GM12873 (cell line): ENCODE results near the gene IER5.

Experiments used
- TF ChIP-seq, protein P1 (sequence below): IDR thresholded peaks from 2 replicates; pipeline ENCODE4 v1.5.1; 2012; ENCODE audit warnings: low read depth, mild to moderate bottlenecking, moderate library complexity, low read length, control low read depth; ENCODE audit not compliant: insufficient read depth; ENCODE audit errors: missing control alignments

IER5 gene

DNA sequence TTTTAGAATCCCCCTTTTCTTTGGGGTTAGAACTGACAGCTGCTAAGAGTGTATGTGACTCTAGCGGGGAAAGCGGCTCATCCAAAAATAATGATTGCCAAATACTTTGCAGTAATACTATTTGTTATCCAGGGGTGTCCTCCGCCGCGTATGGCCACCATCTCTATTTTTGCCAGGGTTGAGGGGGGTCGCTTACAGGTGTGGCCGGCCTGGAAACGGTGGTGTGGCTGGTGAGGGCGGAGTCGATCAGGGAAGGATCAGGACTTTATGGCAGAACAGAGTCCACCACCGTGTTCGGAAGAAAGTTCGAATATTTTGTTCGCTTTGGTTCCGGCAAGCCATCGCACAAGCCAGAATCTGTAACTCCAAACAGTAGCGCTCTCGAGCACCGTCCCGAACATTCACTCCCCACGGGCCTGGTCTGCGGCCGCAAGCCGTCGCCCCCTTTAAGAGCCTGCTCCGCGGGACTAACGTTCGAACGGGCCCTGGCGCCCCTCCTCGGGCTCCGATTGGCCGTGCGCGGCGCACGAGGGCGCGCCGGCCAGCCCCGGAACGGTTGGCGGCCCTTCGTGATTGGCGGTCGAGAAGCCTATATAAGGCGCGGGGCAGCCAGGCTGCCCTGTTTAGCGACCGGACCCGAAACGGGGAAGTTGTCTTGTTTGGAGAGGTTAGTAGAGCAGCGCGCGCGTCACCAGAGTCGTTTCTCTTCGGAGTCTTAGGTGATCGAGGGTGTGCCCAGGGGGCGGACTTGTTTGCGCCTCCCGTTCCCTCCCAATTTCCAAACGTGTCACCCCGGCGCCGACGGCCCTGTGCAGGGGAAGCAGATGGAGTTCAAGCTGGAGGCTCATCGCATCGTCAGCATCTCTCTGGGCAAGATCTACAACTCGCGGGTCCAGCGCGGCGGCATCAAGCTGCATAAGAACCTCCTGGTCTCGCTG is at the start of gene IER5:
Gene IER5 (plus strand): TSS at position 622 of the 938 bp plus-strand sequence. CDS start 203 bp downstream, at position 825.
- TF ChIP-seq, protein P1, sequence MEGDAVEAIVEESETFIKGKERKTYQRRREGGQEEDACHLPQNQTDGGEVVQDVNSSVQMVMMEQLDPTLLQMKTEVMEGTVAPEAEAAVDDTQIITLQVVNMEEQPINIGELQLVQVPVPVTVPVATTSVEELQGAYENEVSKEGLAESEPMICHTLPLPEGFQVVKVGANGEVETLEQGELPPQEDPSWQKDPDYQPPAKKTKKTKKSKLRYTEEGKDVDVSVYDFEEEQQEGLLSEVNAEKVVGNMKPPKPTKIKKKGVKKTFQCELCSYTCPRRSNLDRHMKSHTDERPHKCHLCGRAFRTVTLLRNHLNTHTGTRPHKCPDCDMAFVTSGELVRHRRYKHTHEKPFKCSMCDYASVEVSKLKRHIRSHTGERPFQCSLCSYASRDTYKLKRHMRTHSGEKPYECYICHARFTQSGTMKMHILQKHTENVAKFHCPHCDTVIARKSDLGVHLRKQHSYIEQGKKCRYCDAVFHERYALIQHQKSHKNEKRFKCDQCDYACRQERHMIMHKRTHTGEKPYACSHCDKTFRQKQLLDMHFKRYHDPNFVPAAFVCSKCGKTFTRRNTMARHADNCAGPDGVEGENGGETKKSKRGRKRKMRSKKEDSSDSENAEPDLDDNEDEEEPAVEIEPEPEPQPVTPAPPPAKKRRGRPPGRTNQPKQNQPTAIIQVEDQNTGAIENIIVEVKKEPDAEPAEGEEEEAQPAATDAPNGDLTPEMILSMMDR, result no peak

DNA sequence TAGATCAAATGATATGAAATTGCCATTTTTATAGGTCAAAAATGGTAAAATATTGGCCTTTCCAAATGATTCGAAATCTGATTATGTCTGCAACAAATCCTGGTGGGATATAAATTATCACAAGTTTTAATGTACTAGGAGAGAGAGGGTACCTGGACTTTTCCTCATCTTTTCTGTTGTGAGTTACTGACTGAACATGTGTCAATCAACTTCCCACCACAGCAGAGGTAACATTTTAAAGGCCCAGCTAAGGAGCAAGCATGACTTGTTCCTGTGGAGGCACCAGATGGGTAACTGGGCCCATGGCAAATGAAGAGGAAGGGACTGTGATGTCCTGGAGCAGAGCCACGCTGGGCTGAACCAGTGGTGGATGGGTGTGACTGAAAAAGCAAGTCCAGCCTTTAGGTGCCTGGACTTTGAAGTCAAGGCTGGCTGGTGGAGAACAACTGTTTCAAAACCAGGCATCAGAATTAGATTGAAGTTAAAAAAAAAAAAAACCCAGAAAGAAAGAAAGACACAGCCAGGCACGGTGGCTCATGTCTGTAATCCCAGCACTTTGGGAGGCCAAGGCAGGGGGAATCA is 48.1 kb upstream of the IER5 start:
- TF ChIP-seq, protein P1, result no peak

DNA sequence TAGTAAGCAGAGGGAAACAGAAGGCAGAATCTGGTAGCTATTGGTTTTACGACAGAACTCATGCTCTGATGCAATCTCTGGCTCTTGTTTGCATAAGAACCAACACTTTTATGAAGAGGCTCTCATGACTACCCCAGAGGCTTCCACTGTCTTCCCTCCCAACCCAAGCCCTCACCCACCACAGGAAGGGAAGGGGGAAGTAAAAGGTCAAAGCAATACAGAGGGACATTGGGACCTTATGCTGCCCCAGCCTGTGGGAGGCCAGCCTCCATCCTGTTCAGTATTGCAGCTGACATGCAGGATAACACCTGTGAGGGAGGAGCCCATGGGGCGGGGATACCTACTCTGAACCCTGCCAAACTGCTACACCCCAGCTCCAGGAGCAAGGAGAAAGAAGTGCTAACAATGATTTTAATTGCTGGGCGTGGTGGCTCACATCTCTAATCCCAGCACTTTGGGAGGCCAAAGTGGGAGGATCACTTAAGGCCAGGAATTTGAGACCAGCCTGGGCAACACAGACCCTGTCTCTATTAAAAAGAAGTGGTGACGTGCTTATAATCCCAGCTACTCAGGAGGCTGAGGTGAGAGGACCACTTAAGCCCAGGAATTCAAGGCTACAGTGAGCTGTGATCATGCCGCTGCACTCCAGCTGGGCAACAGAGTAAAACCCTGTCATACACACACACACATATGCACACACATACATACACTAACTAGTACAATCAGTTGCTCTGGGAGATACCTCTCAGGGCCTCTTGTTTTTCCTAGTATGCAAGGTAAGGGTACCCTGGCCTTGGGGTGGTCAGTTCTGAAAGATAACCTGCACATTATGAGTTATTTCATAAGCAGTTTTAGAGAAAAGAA is 45.2 kb upstream of the IER5 start:
- TF ChIP-seq, protein P1, result no peak

DNA sequence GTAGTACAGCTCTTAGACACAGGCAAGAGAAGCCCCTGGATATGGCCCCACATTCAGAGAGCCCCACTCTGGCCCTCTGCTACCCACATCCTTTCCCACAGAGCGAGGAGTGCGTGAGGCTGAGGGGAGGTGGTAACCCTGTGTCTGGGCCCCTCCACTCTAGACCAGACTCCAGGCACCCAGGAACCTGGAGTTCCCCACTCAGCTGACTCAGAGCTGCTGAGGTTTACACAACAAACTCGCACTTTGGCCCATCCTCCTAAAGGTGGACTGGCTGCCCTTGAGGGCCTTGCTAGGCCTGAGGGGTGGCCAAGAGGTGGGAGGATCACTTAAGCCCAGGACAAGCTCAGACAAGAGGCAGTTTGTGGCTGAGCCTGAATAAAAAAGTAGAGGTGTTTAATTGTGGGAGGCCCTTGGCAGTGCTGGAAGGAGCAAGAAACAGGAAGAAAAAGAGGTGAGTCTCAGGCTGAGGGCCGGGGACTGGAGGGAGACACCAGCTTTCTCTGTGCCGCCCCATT is 44.0 kb upstream of the IER5 start:
- TF ChIP-seq, protein P1, result no peak

DNA sequence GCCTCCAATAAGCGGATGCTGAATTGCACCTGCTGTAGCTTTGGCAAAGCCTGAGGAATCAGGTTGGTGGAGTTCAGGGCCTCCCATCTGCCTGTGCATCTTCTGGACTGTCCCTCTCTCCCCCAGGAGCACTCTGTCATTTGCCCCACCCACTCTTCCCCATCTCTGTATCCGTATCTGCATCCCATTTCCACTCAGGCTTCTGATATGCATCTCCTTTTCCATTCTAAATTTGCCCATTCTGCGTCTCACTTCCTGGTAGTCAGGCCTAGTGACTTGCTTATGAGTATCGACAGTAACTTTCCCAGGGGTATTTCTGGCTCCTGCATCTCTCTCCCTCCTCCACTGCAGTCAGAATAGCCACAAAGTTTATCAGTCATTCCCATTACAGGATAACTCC is 39.1 kb upstream of the IER5 start:
- TF ChIP-seq, protein P1, result no peak

DNA sequence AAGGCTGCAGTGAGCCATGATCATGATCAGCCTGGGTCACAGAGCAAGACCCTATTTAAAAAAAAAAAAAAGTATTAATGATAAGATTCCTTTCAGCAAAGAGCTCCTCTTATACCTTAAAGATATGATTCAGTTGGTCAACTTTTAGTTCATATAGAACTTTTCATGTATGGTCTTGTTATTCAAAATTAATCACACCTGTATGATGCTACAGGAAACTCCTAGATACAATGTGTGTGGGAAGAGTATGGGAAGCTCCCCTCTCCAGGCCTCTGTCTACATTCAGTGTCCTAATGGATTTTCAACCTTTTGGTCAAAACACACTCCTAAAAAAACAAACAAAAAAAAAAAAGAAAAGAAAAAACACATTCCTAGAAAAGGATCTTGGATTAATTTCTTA is 37.6 kb upstream of the IER5 start:
- TF ChIP-seq, protein P1, result no peak
